D721Med (cell line): ENCODE measurements around the gene HERC5.
A peak's percentile ranks its signal among the peaks of the same experiment; 100 is the strongest.
"Not testable (repeated sequence)": the region's sequence is repeated elsewhere in the genome, so short reads cannot be mapped to it uniquely, and the experiment has no call there.

ENCODE experiments used
- DNase-seq: peaks from one replicate; pipeline ENCODE4 v3.0.0; 2011; ENCODE audit warnings: low spot score; ENCODE audit not compliant: insufficient read length
- FAIRE-seq: peaks from 2 replicates; lab custom pipeline; 2011; peaks lifted over from hg19 to GRCh38; lab: Jason Lieb, UNC
- CTCF ChIP-seq: IDR thresholded peaks from 2 replicates; pipeline ENCODE4 v1.5.1; 2012; ENCODE audit warnings: mild to moderate bottlenecking, control low read depth; ENCODE audit not compliant: insufficient read depth; ENCODE audit errors: missing control alignments

The HERC5 gene

GRCh38 chr4:88537709-88538108, 80.8 kb downstream of the HERC5 start:
- FAIRE-seq (no peak), DNase-seq (no peak)
- TF ChIP-seq CTCF = no peak

- TF ChIP-seq CTCF = peak; percentile 71
- peak; percentile 51 for FAIRE-seq
- not testable (repeated sequence) for DNase-seq
Observed at GRCh38 chr4:88539322-88540068, 82.6 kb downstream of the HERC5 start.

- no peak for DNase-seq
Observed at GRCh38 chr4:88549815-88550214, 92.9 kb downstream of the HERC5 start.

More at GRCh38 chr4:88549815-88550214, 92.9 kb downstream of the HERC5 start:
- no peak for TF ChIP-seq CTCF
- FAIRE-seq = no peak
